ENCODE results near the gene RABGAP1L.

GRCh38 chr1:174777262-174777661 lies 617.9 kb downstream of the RABGAP1L start:
- TF ChIP-seq CTCF (IDR thresholded peaks at IDR 0.05; ENCODE audit: low read depth, low read length) (no peak), POLR2A (IDR thresholded peaks at IDR 0.05; ENCODE audit: extremely low read depth, insufficient read length) (no peak), MAX (IDR thresholded peaks at IDR 0.05; ENCODE audit: low read depth, low read length) (no peak)
